SK-N-SH treated with all-trans-retinoic acid at 6 μM for 48 hours (cell line): ENCODE results near the gene PIK3CB.

Source experiments
- ATAC-seq: fragments of 200-7000 bp; cut with Tn5 transposase; 3 replicates; pipeline ENCODE4 v1.9.1; 2020; ENCODE audit warnings: mild to moderate bottlenecking, moderate library complexity
- ARNTL ChIP-seq: fragments of 450-650 bp; formaldehyde crosslinking; IDR thresholded peaks from 2 replicates; pipeline ENCODE4 v1.5.0; 2020; ENCODE audit warnings: low read depth, mild to moderate bottlenecking, moderate library complexity, borderline replicate concordance
- BACH2 ChIP-seq: fragments of 250-450 bp; sonication (Bioruptor Pico); IDR thresholded peaks from 2 replicates; pipeline ENCODE4 v1.9.0; 2021; ENCODE audit warnings: mild to moderate bottlenecking, borderline replicate concordance
- CREB5 ChIP-seq: fragments of 250-450 bp; sonication (Bioruptor Pico); IDR thresholded peaks from 2 replicates; pipeline ENCODE4 v1.5.1; 2020; ENCODE audit warnings: low read depth, mild to moderate bottlenecking, moderate library complexity
- CSDC2 ChIP-seq: fragments of 250-450 bp; sonication (Bioruptor Pico); IDR thresholded peaks from 2 replicates; pipeline ENCODE4 v1.5.0; 2020; ENCODE audit warnings: mild to moderate bottlenecking, moderate library complexity
- ESRRG ChIP-seq: fragments of 250-450 bp; sonication (Bioruptor Pico); IDR thresholded peaks from 2 replicates; pipeline ENCODE4 v1.6.1; 2021; ENCODE audit warnings: mild to moderate bottlenecking
- GLIS3 ChIP-seq: fragments of 250-450 bp; sonication (Bioruptor Pico); IDR thresholded peaks from 2 replicates; pipeline ENCODE4 v1.5.0; 2020; ENCODE audit warnings: mild to moderate bottlenecking, moderate library complexity
- ISL1 ChIP-seq: fragments of 250-450 bp; sonication (Bioruptor Pico); IDR thresholded peaks from 2 replicates; pipeline ENCODE4 v2.1.2; 2022; ENCODE audit warnings: mild to moderate bottlenecking, moderate library complexity
- POU6F1 ChIP-seq: fragments of 250-450 bp; sonication (Bioruptor Pico); IDR thresholded peaks from 2 replicates; pipeline ENCODE4 v1.8.0; 2021; ENCODE audit warnings: low read depth, mild to moderate bottlenecking, moderate library complexity, borderline replicate concordance
- PPARA ChIP-seq: fragments of 250-450 bp; sonication (Bioruptor Pico); IDR thresholded peaks from 2 replicates; pipeline ENCODE4 v1.5.0; 2020; ENCODE audit warnings: mild to moderate bottlenecking, borderline replicate concordance
- RARB ChIP-seq: fragments of 250-450 bp; sonication (Bioruptor Pico); IDR thresholded peaks from 2 replicates; pipeline ENCODE4 v1.8.0; 2021; ENCODE audit warnings: mild to moderate bottlenecking, moderate library complexity
- TCF4 ChIP-seq: fragments of 250-450 bp; sonication (Bioruptor Pico); IDR thresholded peaks from 2 replicates; pipeline ENCODE4 v1.8.0; 2021; ENCODE audit warnings: mild to moderate bottlenecking, moderate library complexity, borderline replicate concordance
- TOX ChIP-seq: fragments of 250-450 bp; sonication (Bioruptor Pico); IDR thresholded peaks from 2 replicates; pipeline ENCODE4 v1.8.0; 2021; ENCODE audit warnings: mild to moderate bottlenecking, moderate library complexity, borderline replicate concordance
- ZC3H10 ChIP-seq: fragments of 250-450 bp; sonication (Bioruptor Pico); IDR thresholded peaks from 2 replicates; pipeline ENCODE4 v1.5.1; 2021; ENCODE audit warnings: mild to moderate bottlenecking, moderate library complexity
- ZFP30 ChIP-seq: fragments of 450-650 bp; formaldehyde crosslinking; IDR thresholded peaks from 2 replicates; pipeline ENCODE4 v1.5.0; 2022; ENCODE audit warnings: mild to moderate bottlenecking, moderate library complexity
- ZNF565 ChIP-seq: fragments of 450-650 bp; formaldehyde crosslinking; conservative IDR thresholded peaks from 2 replicates; pipeline ENCODE4 v1.5.0; 2020; ENCODE audit warnings: low read depth, mild to moderate bottlenecking, moderate library complexity
- ZNF70 ChIP-seq: fragments of 450-650 bp; formaldehyde crosslinking; IDR thresholded peaks from 2 replicates; pipeline ENCODE4 v1.5.0; 2020; ENCODE audit warnings: mild to moderate bottlenecking, moderate library complexity
- ZNF8 ChIP-seq: fragments of 450-650 bp; formaldehyde crosslinking; IDR thresholded peaks from 2 replicates; pipeline ENCODE4 v1.5.0; 2020; ENCODE audit warnings: mild to moderate bottlenecking, moderate library complexity
- TF ChIP-seq, protein P1 (sequence below): fragments of 250-450 bp; sonication (Bioruptor Pico); IDR thresholded peaks from 2 replicates; pipeline ENCODE4 v1.5.0; 2020; ENCODE audit warnings: mild to moderate bottlenecking, moderate library complexity
- TF ChIP-seq, protein P2 (sequence below): fragments of 250-450 bp; sonication (Bioruptor Pico); IDR thresholded peaks from 2 replicates; pipeline ENCODE4 v1.8.0; 2020; ENCODE audit warnings: mild to moderate bottlenecking, moderate library complexity, borderline replicate concordance

Gene PIK3CB

GRCh38 chr3:138801792-138802191, 32.9 kb downstream of the PIK3CB start:
- ATAC-seq, result no peak
- no peak for TF ChIP-seq TOX (CRISPR knock-in tag)
- TF ChIP-seq, protein P1, sequence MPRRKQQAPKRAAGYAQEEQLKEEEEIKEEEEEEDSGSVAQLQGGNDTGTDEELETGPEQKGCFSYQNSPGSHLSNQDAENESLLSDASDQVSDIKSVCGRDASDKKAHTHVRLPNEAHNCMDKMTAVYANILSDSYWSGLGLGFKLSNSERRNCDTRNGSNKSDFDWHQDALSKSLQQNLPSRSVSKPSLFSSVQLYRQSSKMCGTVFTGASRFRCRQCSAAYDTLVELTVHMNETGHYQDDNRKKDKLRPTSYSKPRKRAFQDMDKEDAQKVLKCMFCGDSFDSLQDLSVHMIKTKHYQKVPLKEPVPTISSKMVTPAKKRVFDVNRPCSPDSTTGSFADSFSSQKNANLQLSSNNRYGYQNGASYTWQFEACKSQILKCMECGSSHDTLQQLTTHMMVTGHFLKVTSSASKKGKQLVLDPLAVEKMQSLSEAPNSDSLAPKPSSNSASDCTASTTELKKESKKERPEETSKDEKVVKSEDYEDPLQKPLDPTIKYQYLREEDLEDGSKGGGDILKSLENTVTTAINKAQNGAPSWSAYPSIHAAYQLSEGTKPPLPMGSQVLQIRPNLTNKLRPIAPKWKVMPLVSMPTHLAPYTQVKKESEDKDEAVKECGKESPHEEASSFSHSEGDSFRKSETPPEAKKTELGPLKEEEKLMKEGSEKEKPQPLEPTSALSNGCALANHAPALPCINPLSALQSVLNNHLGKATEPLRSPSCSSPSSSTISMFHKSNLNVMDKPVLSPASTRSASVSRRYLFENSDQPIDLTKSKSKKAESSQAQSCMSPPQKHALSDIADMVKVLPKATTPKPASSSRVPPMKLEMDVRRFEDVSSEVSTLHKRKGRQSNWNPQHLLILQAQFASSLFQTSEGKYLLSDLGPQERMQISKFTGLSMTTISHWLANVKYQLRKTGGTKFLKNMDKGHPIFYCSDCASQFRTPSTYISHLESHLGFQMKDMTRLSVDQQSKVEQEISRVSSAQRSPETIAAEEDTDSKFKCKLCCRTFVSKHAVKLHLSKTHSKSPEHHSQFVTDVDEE (CRISPR knock-in tag), result no peak

DNA sequence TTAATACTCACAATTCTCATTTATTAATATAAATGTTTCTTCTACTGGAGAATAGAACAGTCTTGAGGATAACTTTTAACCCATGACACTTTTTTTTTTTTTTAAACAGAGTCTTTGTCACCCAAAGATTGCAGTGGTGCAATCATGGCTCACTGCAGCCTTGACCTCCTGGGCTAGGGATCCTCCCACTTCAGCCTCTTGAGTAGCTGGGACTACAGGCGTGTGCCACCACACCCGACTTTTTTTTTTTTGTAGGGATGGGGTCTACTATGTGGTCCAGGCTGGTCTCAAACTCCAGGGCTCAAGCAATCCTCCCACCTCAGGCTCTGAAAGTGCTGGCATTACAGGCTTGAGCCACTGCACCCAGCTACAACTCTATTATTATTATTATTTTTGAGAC, 34.5 kb downstream of the PIK3CB start:
- TF ChIP-seq POU6F1, result no peak
- TF ChIP-seq TOX (CRISPR knock-in tag), result no peak
- TF ChIP-seq CREB5 (CRISPR knock-in tag), result no peak
- no peak for TF ChIP-seq ZFP30
- TF ChIP-seq CSDC2, result no peak
- TF ChIP-seq, all 23 proteins: peak for 0
- ATAC-seq, result no peak

DNA sequence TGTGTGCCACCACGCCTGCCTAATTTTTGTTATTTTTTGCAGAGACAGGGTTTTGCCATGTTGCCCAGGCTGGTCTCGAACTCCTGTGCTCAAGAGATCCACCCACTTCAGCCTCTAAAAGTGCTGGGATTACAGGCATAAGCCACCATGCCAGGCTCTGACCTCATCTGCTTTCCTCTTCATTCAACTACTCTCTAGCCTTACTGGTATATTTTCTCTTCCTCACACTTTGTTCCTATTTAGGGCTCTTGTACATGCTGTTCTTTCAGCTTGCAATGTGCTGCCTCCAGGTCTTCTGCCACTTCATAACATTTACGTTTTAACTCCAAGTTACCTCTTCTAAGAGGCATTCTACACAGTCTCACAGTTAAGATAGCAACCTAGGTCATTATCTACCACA, 34.9 kb downstream of the PIK3CB start:
- TF ChIP-seq ZNF8 (CRISPR knock-in tag) (no peak), PPARA (CRISPR knock-in tag) (no peak), RARB (CRISPR knock-in tag) (no peak), ESRRG (CRISPR knock-in tag) (no peak), ZNF565 (CRISPR knock-in tag) (no peak)
- no peak for ATAC-seq

- no peak for ATAC-seq
- TF ChIP-seq, protein P1 (CRISPR knock-in tag), result no peak
- TF ChIP-seq ZNF565 (CRISPR knock-in tag), result no peak
- no peak for TF ChIP-seq ZNF8 (CRISPR knock-in tag)
- TF ChIP-seq ARNTL, result no peak
- TF ChIP-seq RARB (CRISPR knock-in tag), result no peak
- no peak for TF ChIP-seq ZNF70 (CRISPR knock-in tag)
- no peak for TF ChIP-seq TCF4 (CRISPR knock-in tag)
- TF ChIP-seq, protein P2, sequence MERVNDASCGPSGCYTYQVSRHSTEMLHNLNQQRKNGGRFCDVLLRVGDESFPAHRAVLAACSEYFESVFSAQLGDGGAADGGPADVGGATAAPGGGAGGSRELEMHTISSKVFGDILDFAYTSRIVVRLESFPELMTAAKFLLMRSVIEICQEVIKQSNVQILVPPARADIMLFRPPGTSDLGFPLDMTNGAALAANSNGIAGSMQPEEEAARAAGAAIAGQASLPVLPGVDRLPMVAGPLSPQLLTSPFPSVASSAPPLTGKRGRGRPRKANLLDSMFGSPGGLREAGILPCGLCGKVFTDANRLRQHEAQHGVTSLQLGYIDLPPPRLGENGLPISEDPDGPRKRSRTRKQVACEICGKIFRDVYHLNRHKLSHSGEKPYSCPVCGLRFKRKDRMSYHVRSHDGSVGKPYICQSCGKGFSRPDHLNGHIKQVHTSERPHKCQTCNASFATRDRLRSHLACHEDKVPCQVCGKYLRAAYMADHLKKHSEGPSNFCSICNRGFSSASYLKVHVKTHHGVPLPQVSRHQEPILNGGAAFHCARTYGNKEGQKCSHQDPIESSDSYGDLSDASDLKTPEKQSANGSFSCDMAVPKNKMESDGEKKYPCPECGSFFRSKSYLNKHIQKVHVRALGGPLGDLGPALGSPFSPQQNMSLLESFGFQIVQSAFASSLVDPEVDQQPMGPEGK (CRISPR knock-in tag), result no peak
- TF ChIP-seq GLIS3 (CRISPR knock-in tag), result no peak
- no peak for TF ChIP-seq BACH2 (CRISPR knock-in tag)
- no peak for TF ChIP-seq ISL1 (CRISPR knock-in tag)
- no peak for TF ChIP-seq ZC3H10 (CRISPR knock-in tag)
- no peak for TF ChIP-seq POU6F1
- TF ChIP-seq ZFP30, result no peak
- no peak for TF ChIP-seq ESRRG (CRISPR knock-in tag)
- TF ChIP-seq, all 23 proteins: peak for 0
Observed at GRCh38 chr3:138797508-138798038, 37.2 kb downstream of the PIK3CB start.
